Measurements from ENCODE around the gene IL17RB. TPM values are rescaled to one million over a fixed set of nuclear protein-coding genes. Genes with fewer than 3 reads are reported as not detected.
A peak's percentile ranks its signal among the peaks of the same experiment; 100 is the strongest.

Gene IL17RB
- total and polyA plus RNA-seq, 2 of the 8 experiments (the other 6 are each of a cell fraction or from before 2014, with no cell fraction given), result 7.0 to 24.6 TPM

GRCh38 chr3:53803816-53804695, 42.3 kb upstream of the IL17RB start:
- no peak overlapping the region for H4K91ac ChIP-seq (replicated peaks; ENCODE audit: insufficient read length, low read length)
- no peak overlapping the region for H3K27ac ChIP-seq (ENCODE audit: low read depth, low read length)
- no peak overlapping the region for H3K18ac ChIP-seq (ENCODE audit: extremely low read depth, low read length)
- CTCF ChIA-PET (ENCODE audit: partially characterized antibody), result interaction anchor here (0.5 to 1.5 kb wide), 8 partner anchors 9 to 107 kb away, joined by 3 to 4 read pairs (median 3); no protein-coding TSS in a partner anchor
- 82% methylated on average over 20 of the region's 20 CpGs; no CpG with 5 or more reads in 1 of the 2 experiments for WGBS, 2 experiments (ENCODE audit: extremely low coverage in 1 of 2, insufficient coverage in 1 of 2, insufficient read length in 1 of 2, insufficient replicate concordance in 2 of 2, low coverage in 1 of 2, low lambda C conversion rate in 2 of 2, missing lambda C conversion rate in 1 of 2)
- DNase-seq (ENCODE audit: low read depth in 1 of 2, low spot score in 2 of 2) (no peak), FAIRE-seq (no peak)
- H3K23ac ChIP-seq (ENCODE audit: insufficient read length), result no peak overlapping the region
- H2AK5ac ChIP-seq (ENCODE audit: low read depth, low read length), result 0 out of 2 replicates have a peak overlapping the region, but pooled peaks have one; percentile 70
- no peak overlapping the region for H2BK20ac ChIP-seq (ENCODE audit: low read length)
- H3K23me2 ChIP-seq (ENCODE audit: low read depth, low read length), result peaks cover 6% of the 10 kb centered on the region; the same call in 1 of the 2 replicates
- no peak overlapping the region for H3K4me3 ChIP-seq (ENCODE audit: extremely low read depth in 1 of 4, insufficient read depth in 2 of 4, low read depth in 3 of 4, low read length in 4 of 4)
- no peak overlapping the region for H2BK120ac ChIP-seq (replicated peaks; ENCODE audit: low read depth, low read length)
- no peak overlapping the region for H3K56ac ChIP-seq (replicated peaks; ENCODE audit: insufficient read length, low read depth, low read length)
- H4K20me1 ChIP-seq (replicated peaks in 1 of 2; ENCODE audit: control insufficient read depth in 1 of 2, insufficient read depth in 2 of 2, low read length in 2 of 2), result no peaks in the 10 kb centered on the region
- no peaks in the 10 kb centered on the region for H3K36me3 ChIP-seq (ENCODE audit: control insufficient read depth in 2 of 4, insufficient read depth in 4 of 4, low read length in 3 of 4)
- H3K9me3 ChIP-seq (ENCODE audit: insufficient read depth in 2 of 2, low read depth in 1 of 2, low read length in 1 of 2), result no peaks in the 10 kb centered on the region
- POLR2A ChIA-PET (ENCODE audit: partially characterized antibody), result interaction anchor here (0.6 kb wide), 1 partner anchor 326 kb away, joined by 3 read pairs; no protein-coding TSS in a partner anchor
- H3K4me1 ChIP-seq (replicated peaks in 1 of 4; ENCODE audit: control insufficient read depth in 3 of 4, insufficient read depth in 4 of 4, low read length in 3 of 4), result peaks cover 0 to 7% (median 0%) of the 10 kb centered on the region in 4 experiments; a peak in 3 of 7 replicates
- no peak overlapping the region; the same call in 1 of the 2 replicates for H2BK5ac ChIP-seq (ENCODE audit: low read depth, low read length)
- H3K79me2 ChIP-seq (ENCODE audit: control insufficient read depth in 1 of 2, insufficient read depth in 2 of 2, low read length in 2 of 2), result no peaks in the 10 kb centered on the region
- no peaks in the 10 kb centered on the region for H3K79me1 ChIP-seq (ENCODE audit: low read depth, low read length)
- H3K4me2 ChIP-seq (ENCODE audit: insufficient read depth in 1 of 2, low read depth in 2 of 2, low read length in 2 of 2), result no peak overlapping the region
- no peak overlapping the region for H4K5ac ChIP-seq (ENCODE audit: insufficient read length, low read depth, low read length)
- H3K4ac ChIP-seq (replicated peaks; ENCODE audit: insufficient read length, low read depth, low read length), result no peak overlapping the region
- no peak overlapping the region for H2AFZ ChIP-seq (ENCODE audit: low read length)
- H3K27me3 ChIP-seq (replicated peaks in 1 of 4; ENCODE audit: control insufficient read depth in 3 of 4, extremely low read depth in 1 of 4, insufficient read depth in 3 of 4, low read length in 3 of 4), result no peaks in the 10 kb centered on the region; a peak in 1 of 7 replicates
- no peak overlapping the region for H3K9ac ChIP-seq (replicated peaks in 1 of 4; ENCODE audit: extremely low read depth in 1 of 4, low read depth in 3 of 4, low read length in 3 of 4)
- no peak overlapping the region for H3K14ac ChIP-seq (ENCODE audit: insufficient read length)
- H2BK12ac ChIP-seq (ENCODE audit: low read depth, low read length), result 0 out of 2 replicates have a peak overlapping the region, but pooled peaks have one; percentile 9
- H4K8ac ChIP-seq (ENCODE audit: extremely low read depth, insufficient read depth, low read length), result no peak overlapping the region
- no peak overlapping the region for H2BK15ac ChIP-seq (ENCODE audit: low read length)
- TF ChIP-seq SAP30 (IDR thresholded peaks at IDR 0.05; ENCODE audit: insufficient read depth, insufficient replicate concordance, low read length) (no peak), RFX5 (IDR thresholded peaks at IDR 0.05; ENCODE audit: borderline replicate concordance, low read depth, low read length) (no peak), SIRT6 (IDR thresholded peaks at IDR 0.05; ENCODE audit: low read length) (no peak), HDAC6 (IDR thresholded peaks at IDR 0.05; ENCODE audit: low read depth, low read length) (no peak), EGR1 (IDR thresholded peaks at IDR 0.05; ENCODE audit: borderline replicate concordance, low read depth, low read length) (no peak), ASH2L (IDR thresholded peaks at IDR 0.05; ENCODE audit: low read length) (no peak), MAX (IDR thresholded peaks at IDR 0.05) (no peak), E2F6 (IDR thresholded peaks at IDR 0.05) (no peak)
